HG02973 (cell line): ENCODE results near the gene BABAM2.

ENCODE experiments used
- ATAC-seq: cut with Tn5 transposase; IDR thresholded peaks from one replicate; pipeline ENCODE4 v1.9.1; 2021; ENCODE audit warnings: moderate library complexity; ENCODE audit not compliant: unreplicated experiment

Gene BABAM2

DNA sequence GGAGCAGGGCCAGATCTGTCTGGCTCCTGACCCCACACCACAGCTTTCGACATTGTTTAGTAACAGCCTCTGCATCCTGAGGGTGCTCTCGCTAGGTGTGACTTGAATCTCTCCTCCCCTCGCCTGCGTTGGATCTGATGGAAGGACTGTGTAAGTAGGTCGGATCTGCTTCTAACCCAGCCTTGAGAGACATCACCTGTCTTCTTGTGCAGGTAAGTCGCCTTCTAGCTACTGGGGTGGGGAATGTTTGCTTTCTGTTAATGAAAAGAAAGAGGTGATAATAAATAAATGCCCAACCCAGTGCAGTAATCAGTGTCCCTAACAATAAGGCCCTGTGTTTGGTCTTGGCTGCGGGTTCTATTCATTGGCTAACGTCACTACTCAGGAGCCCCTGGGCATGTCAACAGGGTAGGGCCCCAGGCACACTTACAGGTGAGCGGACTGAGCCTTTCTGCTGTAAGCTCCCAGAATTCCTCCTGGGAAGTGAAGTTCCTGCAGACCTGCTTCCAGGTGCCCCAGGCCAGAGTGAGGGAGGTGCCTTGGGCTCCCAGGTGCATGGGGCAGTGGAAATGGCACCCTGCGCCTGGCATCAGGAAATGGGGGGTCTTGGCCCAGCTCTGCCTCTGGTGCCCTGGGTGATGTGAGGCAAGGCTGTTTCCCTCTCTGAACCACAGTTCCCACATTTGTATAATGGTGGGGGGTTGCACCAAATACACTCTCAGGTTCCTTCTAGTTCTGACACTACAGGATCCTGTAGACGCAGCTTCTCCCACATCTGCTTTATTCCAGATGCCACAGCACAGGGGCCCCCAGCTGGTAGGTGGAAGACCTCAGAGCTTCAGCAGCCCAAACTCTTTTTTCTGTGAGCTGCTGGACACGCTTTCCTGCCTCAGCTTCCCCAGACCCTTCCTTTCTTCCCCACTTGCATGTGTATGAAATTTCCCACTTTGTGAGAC lies 491.0 kb downstream of the BABAM2 start:
- no peak for ATAC-seq

DNA sequence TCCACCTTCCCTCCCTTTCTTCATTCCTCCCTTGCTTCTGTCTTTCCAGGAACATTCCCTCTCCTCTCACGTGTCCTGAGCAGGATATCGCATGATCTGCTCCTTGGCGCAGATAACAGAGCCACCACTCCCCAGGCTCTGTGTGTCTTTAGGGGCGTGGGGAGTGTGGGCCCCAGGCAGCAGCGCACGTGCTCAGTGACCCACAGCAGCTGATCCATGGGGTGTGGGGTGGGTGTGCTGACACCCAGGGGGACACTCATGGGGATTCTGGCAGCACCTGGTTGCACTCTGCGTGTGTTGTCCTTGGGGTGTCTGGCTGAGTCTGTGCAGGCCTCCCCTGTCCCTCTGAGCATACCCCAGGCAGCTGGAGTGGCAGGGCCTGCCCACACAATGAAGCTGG lies 492.2 kb downstream of the BABAM2 start:
- ATAC-seq, result no peak

DNA sequence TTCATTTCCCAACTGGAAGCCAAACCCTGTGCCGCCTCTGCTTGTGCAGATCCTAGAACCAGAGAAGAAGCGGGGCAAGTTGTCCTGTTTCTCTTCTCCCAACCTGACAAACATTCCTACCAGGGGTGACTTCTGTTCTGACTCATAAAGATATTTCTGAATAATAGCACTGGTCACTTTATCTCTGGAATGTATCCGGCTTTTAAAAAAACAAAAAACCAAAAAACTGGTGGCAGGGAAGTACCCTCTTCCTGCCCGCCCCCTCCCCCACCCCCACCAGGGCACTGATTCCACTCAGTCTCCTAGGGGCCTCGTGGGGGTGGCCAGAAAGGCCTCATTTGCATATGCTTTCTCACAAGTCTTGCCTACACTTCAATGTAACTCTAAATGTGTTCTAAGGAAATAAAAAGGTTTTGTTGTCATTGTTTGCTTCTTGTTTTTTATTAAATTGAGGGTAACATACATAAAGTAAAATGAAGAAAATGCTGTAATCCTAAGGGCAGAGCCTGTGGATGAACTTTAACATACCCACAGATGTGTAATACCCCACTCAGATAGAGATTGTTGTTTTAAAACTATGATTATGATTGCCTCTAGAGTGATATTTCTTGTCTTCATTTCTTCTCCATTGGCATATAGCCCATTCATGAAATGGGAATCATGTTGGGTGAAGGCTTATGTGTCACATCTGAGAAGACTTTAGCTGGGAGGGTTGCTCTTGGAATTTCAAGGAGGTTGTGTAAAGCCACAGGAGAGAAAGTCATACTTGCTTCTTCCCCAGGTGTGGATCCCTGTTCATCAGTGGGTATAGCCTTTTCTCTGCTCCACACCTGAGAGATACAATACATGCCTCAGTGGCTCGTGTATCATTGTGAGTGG lies 496.8 kb downstream of the BABAM2 start:
- ATAC-seq, result no peak
